Osteoblast (primary cell): Measurements from ENCODE around the gene GRM5. TPM values are rescaled to one million over a fixed set of nuclear protein-coding genes. Genes with fewer than 3 reads are reported as not detected.

Experiments
- DNase-seq: peaks from one replicate; pipeline ENCODE4 v3.0.0; 2011; ENCODE audit warnings: low spot score, mixed read lengths; ENCODE audit not compliant: insufficient read length; ENCODE audit errors: missing footprints
- H2AFZ ChIP-seq: 2 replicates; pipeline ENCODE4 v1.6.0; 2011; ENCODE audit warnings: mild to moderate bottlenecking, low read length
- H3K27ac ChIP-seq: 2 replicates; pipeline ENCODE4 v1.5.1; 2011; ENCODE audit warnings: mild to moderate bottlenecking, low read depth, low read length, moderate library complexity
- H3K27me3 ChIP-seq: 2 replicates; pipeline ENCODE4 v1.6.0; 2012; ENCODE audit warnings: mild to moderate bottlenecking, control low read depth, inconsistent platforms, low read length, moderate library complexity; ENCODE audit not compliant: insufficient read depth
- H3K36me3 ChIP-seq: 2 replicates; pipeline ENCODE4 v1.5.1; 2011; ENCODE audit warnings: mild to moderate bottlenecking, low read length, control low read depth, moderate library complexity; ENCODE audit not compliant: insufficient read depth
- H3K4me1 ChIP-seq: 2 replicates; pipeline ENCODE4 v1.5.1; 2011; ENCODE audit warnings: mild to moderate bottlenecking, low read length, control low read depth, moderate library complexity; ENCODE audit not compliant: insufficient read depth
- H3K4me2 ChIP-seq: 2 replicates; pipeline ENCODE4 v1.6.0; 2011; ENCODE audit warnings: mild to moderate bottlenecking, low read length; ENCODE audit not compliant: insufficient read depth
- H3K4me3 ChIP-seq: fragments of 200-600 bp; sonication (generic); 3 replicates; pipeline ENCODE4 v1.5.1; 2012; ENCODE audit warnings: mild to moderate bottlenecking, low read length, inconsistent platforms; ENCODE audit not compliant: insufficient read depth
- H3K79me2 ChIP-seq: 2 replicates; pipeline ENCODE4 v1.6.0; 2012; ENCODE audit warnings: mild to moderate bottlenecking, low read length, control low read depth, inconsistent platforms; ENCODE audit not compliant: insufficient read depth
- H3K9me3 ChIP-seq: 2 replicates; pipeline ENCODE4 v1.5.1; 2011; ENCODE audit warnings: low read depth, low read length, control low read depth
- H4K20me1 ChIP-seq: 2 replicates; pipeline ENCODE4 v1.6.0; 2012; ENCODE audit warnings: mild to moderate bottlenecking, low read length, control low read depth; ENCODE audit not compliant: insufficient read depth
- total RNA-seq: library from RNA; depleted of rRNA; stranded (reverse); fragments of >200 nt; gene quantifications from 2 replicates; pipeline ENCODE4 v1.2.3, GENCODE V29; 2012
- TF ChIP-seq, protein P1 (sequence below): IDR thresholded peaks from 2 replicates; pipeline ENCODE4 v1.5.1; 2011; ENCODE audit warnings: mild to moderate bottlenecking, low read depth, low read length, moderate library complexity; ENCODE audit errors: extremely low read depth

Gene GRM5
- total RNA-seq, 1 donor, result not detected

DNA sequence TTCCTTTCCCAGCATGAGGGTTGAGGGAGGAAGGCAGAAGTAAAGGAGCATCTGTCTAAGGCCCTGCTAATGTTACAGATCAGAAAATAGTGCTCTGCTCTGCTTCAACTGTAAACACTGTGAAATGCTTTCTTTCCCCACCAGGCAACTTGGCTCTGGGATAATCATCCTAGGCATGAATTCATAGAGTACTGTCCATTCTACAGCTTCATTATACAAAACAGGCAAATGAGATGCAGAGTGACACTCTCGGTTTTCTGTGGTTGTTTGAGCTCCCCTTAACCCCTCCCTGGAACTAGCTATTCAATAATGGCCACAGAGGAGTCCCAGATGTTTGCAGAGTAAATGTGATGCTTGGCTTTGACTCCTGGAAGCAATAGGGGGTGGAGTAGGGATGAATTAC is 544.0 kb downstream of the GRM5 start:
- H3K4me3 ChIP-seq, result no peak overlapping the region
- no peaks in the 10 kb centered on the region for H3K79me2 ChIP-seq
- DNase-seq, result no peak
- H3K9me3 ChIP-seq, result no peaks in the 10 kb centered on the region
- H2AFZ ChIP-seq, result peak overlapping the region; percentile 56
- no peaks in the 10 kb centered on the region for H4K20me1 ChIP-seq
- H3K4me2 ChIP-seq, result no peak overlapping the region
- no peaks in the 10 kb centered on the region for H3K27me3 ChIP-seq
- TF ChIP-seq, protein P1, sequence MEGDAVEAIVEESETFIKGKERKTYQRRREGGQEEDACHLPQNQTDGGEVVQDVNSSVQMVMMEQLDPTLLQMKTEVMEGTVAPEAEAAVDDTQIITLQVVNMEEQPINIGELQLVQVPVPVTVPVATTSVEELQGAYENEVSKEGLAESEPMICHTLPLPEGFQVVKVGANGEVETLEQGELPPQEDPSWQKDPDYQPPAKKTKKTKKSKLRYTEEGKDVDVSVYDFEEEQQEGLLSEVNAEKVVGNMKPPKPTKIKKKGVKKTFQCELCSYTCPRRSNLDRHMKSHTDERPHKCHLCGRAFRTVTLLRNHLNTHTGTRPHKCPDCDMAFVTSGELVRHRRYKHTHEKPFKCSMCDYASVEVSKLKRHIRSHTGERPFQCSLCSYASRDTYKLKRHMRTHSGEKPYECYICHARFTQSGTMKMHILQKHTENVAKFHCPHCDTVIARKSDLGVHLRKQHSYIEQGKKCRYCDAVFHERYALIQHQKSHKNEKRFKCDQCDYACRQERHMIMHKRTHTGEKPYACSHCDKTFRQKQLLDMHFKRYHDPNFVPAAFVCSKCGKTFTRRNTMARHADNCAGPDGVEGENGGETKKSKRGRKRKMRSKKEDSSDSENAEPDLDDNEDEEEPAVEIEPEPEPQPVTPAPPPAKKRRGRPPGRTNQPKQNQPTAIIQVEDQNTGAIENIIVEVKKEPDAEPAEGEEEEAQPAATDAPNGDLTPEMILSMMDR, result no peak
- peaks cover 25% of the 10 kb centered on the region for H3K4me1 ChIP-seq
- no peaks in the 10 kb centered on the region for H3K36me3 ChIP-seq
- H3K27ac ChIP-seq, result peak overlapping the region; percentile 29

DNA sequence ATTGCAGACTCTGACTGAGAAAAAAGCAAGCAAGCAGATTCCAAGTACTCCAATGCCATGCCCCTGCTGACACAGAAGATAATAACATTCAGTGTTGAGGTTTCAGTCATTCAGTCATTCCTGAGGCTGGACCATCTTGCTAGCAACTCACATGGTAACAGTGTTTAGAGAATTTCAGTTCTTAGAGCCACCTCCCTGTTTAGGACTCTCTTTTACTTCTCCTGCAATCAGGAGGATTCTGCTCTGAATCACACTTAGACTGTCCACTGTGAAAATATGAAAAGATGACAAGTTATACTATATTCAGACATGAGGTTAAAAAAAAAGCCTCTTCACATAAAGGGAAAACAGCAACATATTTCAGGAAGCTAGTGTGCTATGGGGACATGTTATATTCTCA is 544.4 kb downstream of the GRM5 start:
- TF ChIP-seq, protein P1, result no peak
- H3K4me2 ChIP-seq, result no peak overlapping the region
- H3K4me1 ChIP-seq, result peaks cover 25% of the 10 kb centered on the region
- H3K36me3 ChIP-seq, result no peaks in the 10 kb centered on the region
- no peaks in the 10 kb centered on the region for H3K79me2 ChIP-seq
- no peaks in the 10 kb centered on the region for H3K9me3 ChIP-seq
- DNase-seq, result peak; percentile 58
- no peaks in the 10 kb centered on the region for H3K27me3 ChIP-seq
- H4K20me1 ChIP-seq, result no peaks in the 10 kb centered on the region
- peak overlapping the region; percentile 56 for H2AFZ ChIP-seq
- no peak overlapping the region for H3K4me3 ChIP-seq
- H3K27ac ChIP-seq, result peak overlapping the region; percentile 29

DNA sequence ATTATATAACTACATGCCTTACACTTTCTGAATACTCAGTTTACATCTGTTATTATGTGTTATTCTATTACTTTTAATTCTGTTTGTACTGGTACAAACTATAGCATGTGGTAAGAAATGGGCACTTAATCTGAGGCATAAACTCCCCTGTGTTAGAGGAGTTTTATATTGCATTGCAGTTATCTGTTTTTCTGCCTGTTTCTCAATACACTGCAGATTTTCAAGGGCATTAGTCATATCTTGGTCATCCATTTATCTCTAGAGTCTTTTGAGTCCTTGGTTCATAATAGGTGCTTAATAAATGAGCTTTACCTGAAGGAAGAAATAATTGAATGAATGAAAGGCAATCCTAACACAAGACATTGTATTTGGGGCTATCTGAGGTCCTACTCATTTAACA is 545.4 kb downstream of the GRM5 start:
- H3K27ac ChIP-seq, result no peak overlapping the region
- no peaks in the 10 kb centered on the region for H4K20me1 ChIP-seq
- no peak overlapping the region for H2AFZ ChIP-seq
- H3K36me3 ChIP-seq, result no peaks in the 10 kb centered on the region
- no peaks in the 10 kb centered on the region for H3K27me3 ChIP-seq
- peaks cover 25% of the 10 kb centered on the region for H3K4me1 ChIP-seq
- no peak overlapping the region for H3K4me3 ChIP-seq
- TF ChIP-seq, protein P1, result no peak
- H3K9me3 ChIP-seq, result no peaks in the 10 kb centered on the region
- no peak for DNase-seq
- no peaks in the 10 kb centered on the region for H3K79me2 ChIP-seq
- H3K4me2 ChIP-seq, result no peak overlapping the region

DNA sequence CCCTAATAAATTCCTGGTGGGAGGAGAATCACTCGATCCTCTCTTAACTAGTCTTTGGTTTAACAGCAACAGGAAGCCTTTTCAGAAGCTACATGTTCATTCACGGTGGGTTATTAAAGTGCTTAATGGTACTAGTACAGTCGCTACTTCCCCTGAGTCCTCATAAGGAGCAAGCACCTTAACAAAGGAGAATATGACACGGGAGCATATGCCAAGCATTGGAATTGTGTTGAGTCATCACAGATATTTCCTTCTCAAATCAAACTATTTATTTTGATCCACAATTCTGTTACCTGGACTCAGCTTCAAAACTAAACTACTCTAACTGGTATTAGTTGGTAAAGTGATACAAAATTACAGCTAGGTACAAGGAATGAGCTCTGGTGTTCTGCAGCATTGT is 550.8 kb downstream of the GRM5 start:
- Histone ChIP-seq H3K79me2 (no peaks in the 10 kb centered on the region), H3K4me2 (no peak overlapping the region), H3K4me3 (no peak overlapping the region), H3K27ac (no peak overlapping the region), H3K9me3 (no peaks in the 10 kb centered on the region), H4K20me1 (no peaks in the 10 kb centered on the region), H3K36me3 (no peaks in the 10 kb centered on the region), H3K27me3 (no peaks in the 10 kb centered on the region), H3K4me1 (no peaks in the 10 kb centered on the region), H2AFZ (no peak overlapping the region)
- no peak for DNase-seq
- TF ChIP-seq, protein P1, result no peak
